ELF-1 (cell line): ENCODE data around the gene LRP3.
A peak's percentile ranks its signal among the peaks of the same experiment; 100 is the strongest.
"Not testable (repeated sequence)": the region's sequence is repeated elsewhere in the genome, so short reads cannot be mapped to it uniquely, and the experiment has no call there.

ENCODE experiments used
- DNase-seq: peaks from one replicate; pipeline ENCODE4 v3.0.0-alpha.2; 2016; ENCODE audit warnings: low read depth, low spot score

LRP3 gene

DNA sequence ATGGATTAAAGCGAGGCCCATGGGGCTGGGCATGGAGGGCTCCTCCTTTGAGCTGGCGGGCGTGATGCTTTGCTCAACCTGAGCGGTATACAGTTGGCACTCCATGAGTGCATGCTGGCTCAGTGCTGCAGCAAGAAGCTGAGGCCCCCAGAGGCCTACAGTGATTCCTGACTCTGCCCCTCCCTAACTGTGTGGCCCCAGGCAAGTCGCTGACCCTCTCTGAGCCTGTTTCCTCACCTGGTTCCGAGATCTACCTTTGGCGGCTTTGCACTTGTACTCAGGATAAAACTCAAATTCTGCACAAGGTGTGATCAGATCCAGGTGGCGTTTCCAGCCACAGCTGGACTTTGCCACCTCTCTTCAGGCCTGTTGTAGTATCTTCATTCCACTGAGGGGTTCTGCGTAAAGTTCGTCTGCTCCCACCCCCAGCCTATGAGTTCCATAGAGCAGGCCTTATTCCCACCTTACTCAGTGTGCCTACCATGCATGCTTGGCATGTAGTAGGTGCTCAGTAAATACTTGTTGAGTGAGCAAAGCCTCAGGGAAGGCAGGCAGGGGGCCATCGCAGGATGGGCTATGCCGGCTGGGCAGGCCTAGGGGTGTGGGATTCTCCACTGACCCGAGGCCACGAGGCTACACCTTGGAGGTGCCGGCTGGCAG, 7.9 kb downstream of the LRP3 start:
- DNase-seq, result no peak

DNA sequence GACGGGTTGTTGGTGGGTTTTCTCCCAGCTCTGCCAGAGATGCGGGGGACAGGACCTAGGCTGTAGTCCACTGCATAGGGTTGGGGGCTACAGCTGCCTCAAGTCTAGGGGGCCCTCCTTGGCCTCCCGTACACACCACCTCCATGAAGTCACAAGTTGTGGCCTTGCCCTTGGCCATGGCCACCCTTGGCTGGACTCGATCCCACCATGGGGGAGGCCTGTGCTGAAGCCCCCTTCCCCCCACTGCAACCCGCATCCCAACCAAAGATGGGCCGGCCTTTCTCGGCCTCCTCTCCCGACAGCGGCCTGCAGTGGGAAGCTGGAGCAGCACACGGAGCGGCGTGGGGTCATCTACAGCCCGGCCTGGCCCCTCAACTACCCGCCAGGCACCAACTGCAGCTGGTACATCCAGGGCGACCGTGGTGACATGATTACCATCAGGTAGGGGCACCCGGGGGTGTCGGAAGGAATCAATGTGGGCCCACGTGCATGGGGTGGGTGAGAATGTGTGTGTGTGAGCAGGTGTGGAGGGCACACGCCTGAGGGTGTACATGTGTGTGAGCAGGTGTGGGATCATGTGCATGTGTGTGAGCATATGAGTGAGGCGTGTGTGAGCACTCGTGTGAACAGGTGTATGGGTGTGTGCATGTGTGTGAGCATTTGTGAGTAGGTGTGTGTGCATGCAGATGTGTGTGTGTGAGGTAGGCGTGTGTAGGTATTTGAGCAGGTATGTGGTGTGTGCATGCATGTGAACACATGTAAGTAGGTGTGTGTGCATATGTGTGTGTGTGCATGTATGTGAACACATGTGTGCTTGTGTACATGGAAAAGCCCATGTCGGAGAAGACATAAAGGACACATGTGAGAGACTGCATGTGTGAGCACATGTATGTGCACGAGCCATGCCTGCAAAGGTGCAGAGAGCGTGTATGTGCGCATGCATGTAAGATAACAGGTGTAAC, 8.7 kb downstream of the LRP3 start:
- DNase-seq, result no peak

DNA sequence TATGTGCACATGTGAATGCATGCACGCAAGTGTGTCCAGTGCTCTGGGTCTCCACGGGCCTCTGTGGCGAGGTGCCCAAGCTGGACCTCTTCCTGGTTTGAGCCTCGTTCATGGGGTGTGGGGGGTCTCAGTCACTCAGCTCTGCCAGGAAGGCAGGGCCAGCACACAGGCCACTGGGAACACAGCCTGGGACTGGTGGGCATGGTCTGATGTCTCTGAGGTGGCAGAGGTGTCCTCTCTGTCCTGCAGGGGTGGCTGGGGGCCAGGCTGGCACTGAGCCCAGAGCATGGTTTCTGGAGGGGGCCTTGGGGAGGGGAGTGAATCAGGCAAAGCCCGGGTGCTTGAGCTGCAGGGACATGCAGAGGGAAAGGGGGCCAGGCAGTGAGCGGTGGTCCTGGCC, 9.4 kb downstream of the LRP3 start:
- DNase-seq, result no peak

GRCh38 chr19:33204136-33204973, 10.2 kb downstream of the LRP3 start:
- DNase-seq, result no peak

DNA sequence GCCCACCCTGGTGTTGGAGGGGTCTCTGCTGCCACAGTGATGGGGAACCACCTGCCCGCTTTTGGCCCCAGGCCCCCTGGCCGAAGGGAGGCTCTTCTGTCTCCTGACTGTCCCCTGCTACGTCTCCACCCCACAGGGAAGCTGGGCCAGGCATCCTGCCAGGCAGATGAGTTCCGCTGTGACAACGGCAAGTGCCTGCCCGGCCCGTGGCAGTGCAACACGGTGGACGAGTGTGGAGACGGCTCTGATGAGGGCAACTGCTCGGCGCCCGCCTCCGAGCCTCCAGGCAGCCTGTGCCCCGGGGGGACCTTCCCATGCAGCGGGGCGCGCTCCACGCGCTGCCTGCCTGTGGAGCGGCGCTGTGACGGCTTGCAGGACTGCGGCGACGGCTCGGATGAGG, 11.0 kb downstream of the LRP3 start:
- DNase-seq, result no peak

- no peak for DNase-seq
Observed at GRCh38 chr19:33205531-33206260, 11.6 kb downstream of the LRP3 start.

- no peak for DNase-seq
Observed at GRCh38 chr19:33206261-33207039, 12.3 kb downstream of the LRP3 start.

DNA sequence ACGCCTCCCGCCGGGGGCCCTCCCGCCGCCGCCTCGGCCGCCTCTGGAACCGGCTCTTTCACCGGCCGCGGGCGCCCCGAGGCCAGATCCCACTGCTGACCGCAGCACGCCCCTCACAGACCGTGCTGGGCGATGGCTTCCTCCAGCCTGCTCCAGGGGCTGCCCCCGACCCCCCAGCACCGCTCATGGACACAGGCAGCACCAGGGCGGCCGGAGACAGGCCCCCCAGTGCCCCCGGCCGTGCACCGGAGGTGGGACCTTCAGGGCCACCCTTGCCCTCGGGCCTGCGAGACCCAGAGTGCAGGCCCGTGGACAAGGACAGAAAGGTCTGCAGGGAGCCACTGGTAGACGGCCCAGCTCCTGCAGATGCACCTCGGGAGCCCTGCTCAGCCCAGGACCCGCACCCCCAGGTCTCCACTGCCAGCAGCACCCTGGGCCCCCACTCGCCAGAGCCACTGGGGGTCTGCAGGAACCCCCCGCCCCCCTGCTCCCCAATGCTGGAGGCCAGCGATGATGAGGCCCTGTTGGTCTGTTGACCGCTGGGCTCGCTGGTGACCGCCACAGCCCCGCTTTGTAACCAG, 13.0 kb downstream of the LRP3 start:
- DNase-seq, result no peak

- no peak for DNase-seq
Observed at GRCh38 chr19:33207903-33208302, 13.8 kb downstream of the LRP3 start.

DNA sequence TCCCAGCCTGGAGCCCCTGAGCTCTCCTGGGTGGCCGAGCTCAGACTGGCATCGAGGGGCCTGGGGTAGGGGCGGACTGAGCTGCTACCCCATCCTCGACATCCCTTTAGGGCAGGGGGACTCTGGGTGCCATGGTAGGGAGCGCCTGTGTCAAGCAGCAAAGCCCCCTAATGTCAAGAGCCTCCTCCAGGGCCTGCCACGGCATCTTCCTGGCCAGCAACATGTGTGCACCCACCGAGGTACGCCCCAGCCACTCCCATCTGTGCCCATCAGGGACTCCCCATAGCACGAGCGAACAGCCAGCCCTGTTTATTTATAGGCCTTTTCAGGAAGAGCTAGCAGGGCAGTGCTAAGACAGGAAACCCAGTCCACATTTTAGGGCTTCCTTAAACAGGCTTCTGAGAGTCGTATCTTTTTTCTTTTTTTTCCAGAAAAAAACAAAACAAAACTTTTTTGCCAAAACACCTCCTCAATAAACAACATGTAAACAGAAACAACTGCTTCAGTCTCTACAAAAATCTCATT, 14.3 kb downstream of the LRP3 start:
- no peak for DNase-seq

DNA sequence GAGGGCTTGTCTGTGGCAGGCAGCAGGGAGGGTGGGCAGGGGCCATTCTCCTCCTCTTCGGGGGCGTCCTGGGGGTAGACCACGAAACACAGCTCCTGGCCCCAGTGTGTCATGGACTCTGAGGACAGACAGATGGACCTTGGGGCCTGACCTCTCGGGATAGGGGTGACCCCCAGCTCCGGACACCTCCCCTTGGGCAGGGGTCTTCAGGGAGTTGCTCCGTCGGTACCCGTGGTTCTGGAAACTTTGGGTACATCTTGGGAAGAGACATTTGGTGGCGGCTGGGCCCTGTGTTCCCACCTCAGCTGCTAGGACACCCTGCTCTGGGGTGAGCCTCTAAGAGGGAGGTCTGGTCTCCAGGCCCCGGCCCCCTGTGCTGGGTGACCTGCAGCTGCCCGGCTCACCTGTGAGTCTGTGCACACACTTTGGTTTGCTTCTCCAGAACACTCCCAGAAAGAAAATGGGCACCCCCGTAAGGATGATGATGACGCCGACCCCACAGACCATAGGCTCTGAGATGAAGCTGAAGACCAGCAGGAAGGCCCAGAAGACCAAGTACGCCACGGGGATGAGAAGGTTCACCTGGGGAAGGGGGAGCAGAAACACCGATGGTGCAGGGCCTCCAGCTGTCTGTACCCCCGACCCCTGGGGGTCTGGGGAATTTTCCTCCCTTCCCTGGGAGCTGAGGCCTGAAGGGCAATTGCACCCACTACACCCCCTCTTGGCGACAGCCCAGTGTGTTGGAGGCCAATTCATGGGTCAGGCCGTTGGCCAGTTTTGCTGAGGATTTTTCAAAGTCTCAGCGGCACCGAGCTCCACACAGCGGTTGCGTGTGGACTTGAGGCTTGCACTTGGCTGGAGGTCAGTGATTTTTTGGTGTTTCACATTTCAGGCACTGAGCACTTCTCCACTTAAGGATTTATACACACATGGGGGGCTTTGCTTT, 15.0 kb downstream of the LRP3 start:
- DNase-seq, result no peak

DNA sequence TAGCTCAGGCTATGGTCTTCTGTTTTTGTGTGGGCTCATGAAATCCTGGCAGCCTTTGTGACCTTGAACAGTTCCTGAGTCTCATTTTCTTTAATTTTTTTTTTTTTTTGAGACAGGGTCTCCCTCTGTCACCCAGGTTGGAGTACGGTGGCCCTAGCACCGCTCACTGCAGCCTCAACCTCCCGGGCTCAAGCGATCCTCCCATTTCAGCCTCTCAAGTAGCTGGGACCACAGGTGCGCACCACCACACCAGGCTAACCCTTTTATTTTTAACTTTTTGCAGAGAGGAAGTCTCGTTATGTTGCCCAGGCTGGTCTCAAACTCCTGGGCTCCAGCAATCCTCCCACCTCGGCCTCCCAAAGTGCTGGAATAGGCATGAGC, 15.7 kb downstream of the LRP3 start:
- DNase-seq, result not testable (repeated sequence)

DNA sequence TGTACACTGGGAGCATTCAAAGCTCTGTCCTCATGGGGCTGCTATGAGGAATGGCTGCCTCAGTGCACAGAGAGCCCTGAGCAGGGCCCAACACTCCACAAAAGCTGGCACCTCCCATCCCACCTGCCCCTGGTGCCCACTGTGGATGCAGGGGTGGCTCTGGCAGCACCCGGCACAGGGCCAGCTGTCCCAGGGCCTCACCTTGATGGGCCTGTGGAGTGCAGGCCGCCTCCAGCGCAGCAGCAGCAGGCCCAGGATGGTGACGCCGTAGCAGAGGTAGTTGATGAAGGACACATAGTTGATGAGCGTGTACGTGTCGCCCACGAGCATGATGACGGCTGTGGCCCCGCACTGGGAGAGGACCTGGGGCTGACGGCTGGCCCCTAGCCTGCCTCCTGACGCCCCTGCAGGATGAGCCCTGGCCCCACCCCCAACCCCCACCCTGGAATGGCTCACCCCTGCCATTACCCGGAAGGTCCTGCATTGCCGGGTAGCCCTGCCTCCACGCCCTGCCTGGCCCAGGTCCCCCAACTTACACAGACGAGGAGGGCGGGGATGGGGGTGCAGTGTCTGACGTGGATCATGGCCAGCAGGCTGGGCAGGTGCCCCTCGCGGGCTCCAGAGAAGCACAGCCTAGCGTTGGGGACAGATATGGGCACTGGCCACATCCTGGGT, 16.3 kb downstream of the LRP3 start:
- DNase-seq, result no peak

DNA sequence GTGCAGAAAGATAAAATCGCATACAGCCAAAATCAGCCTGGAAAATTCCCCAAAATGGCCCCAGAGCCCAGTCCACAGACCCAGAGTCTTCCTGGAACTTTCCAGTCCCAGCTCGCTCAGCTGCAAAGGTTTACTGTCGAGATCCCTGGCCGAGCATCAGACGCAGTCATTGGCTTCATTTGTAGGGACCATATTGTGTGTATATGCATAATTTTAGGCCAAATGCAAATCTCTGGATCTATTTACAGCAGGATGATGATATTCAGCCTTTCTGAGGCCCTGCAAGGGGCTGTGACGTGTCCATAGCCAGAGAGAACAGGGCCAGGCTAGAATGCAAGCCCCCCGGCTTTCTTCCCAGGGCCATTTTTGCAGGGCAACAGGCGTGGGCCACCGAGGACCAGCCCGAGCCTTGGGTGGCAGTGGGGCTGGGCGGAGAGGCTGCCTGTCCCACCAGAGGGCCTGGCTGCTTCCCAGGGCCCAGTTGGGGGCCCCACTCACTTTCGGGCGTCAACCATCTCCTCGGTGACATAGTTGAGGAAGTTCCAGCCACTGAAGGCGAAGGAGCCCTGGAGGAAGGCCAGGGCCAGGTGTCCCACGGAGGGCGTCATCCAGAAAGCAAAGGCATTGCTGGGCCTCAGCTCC, 17.8 kb downstream of the LRP3 start:
- DNase-seq, result no peak

DNA sequence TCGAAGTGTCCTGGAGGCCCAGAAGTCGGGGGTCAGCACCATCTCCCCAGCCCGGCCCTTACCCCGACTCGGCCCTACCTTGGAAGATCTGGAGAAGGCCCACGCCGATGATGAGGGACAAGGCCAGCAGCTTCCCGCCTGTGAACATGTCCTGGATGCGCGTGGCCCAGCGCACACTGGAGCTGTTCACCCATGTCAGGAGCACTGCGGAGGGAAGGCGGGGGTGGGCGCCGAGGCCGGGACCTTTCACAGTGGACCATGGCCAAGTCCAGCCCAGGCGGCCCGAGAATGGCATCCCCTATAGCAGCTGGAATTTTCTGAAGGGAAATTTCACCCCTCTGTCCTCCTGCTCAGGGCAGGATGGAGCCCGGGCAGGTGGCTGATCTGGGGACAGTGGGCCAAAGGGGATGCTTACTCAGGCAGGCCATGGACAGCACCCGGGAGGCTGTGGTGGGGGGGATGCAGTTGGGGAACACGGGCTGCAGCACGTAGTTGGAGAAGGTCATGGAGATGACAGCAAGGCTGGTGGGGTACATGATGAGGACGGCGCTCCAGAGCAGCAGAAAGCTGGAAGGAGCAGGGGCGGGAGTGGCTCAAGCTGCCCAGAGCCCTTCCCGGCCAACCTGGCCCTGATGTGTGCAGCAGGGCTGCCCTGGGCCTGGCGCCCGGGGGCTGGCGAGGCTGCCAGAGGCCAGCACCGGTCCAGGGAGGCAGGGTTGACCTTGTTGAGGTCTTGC, 18.5 kb downstream of the LRP3 start:
- DNase-seq, result no peak

- peak; percentile 72 for DNase-seq
Observed at GRCh38 chr19:33214596-33214995, 20.5 kb downstream of the LRP3 start.
